GM23338 (cell line): ENCODE results near the gene CARNS1. TPM values are rescaled to one million over a fixed set of nuclear protein-coding genes. Genes with fewer than 3 reads are reported as not detected.

Source experiments
- ATAC-seq: fragments of 200-7000 bp; cut with Tn5 transposase; 3 replicates; pipeline ENCODE4 v1.9.1; 2020
- DNase-seq: peaks from one replicate; pipeline ENCODE4 v3.0.0-alpha.2; 2015; ENCODE audit warnings: low spot score
- H2AFZ ChIP-seq: fragments of 200-600 bp; sonication (generic); 2 replicates; pipeline ENCODE4 v1.8.0; 2016; ENCODE audit warnings: antibody characterized with exemption, mild to moderate bottlenecking, moderate library complexity
- H3F3A ChIP-seq: fragments of 200-600 bp; sonication (generic); replicated peaks from 2 replicates; pipeline ENCODE4 v1.8.0; 2017; ENCODE audit warnings: antibody characterized with exemption, mixed run types, low read depth
- H3K27ac ChIP-seq: fragments of 200-600 bp; sonication (generic); 2 replicates; pipeline ENCODE4 v1.6.1; 2016; ENCODE audit warnings: low read depth
- H3K27me3 ChIP-seq: fragments of 200-600 bp; sonication (generic); 2 replicates; pipeline ENCODE4 v1.8.0; 2016; ENCODE audit warnings: mild to moderate bottlenecking, mixed run types, moderate library complexity; ENCODE audit not compliant: insufficient read depth
- H3K36me3 ChIP-seq: fragments of 200-600 bp; sonication (generic); 2 replicates; pipeline ENCODE4 v1.8.0; 2016; ENCODE audit warnings: mild to moderate bottlenecking; ENCODE audit not compliant: insufficient read depth
- H3K4me1 ChIP-seq: fragments of 200-600 bp; sonication (generic); 2 replicates; pipeline ENCODE4 v1.8.0; 2016; ENCODE audit warnings: mild to moderate bottlenecking, moderate library complexity; ENCODE audit not compliant: insufficient read depth
- H3K4me2 ChIP-seq: fragments of 200-600 bp; sonication (generic); 2 replicates; pipeline ENCODE4 v1.7.1; 2017; ENCODE audit warnings: mixed run types
- H3K4me3 ChIP-seq: fragments of 200-600 bp; sonication (generic); 2 replicates; pipeline ENCODE4 v1.6.1; 2016; ENCODE audit warnings: mixed run types
- H3K79me2 ChIP-seq: fragments of 200-600 bp; sonication (generic); replicated peaks from 2 replicates; pipeline ENCODE4 v1.8.0; 2017; ENCODE audit warnings: mild to moderate bottlenecking; ENCODE audit not compliant: insufficient read depth
- H3K9me2 ChIP-seq: fragments of 200-600 bp; sonication (generic); 2 replicates; pipeline ENCODE4 v1.8.0; 2017; ENCODE audit not compliant: insufficient read depth
- H4K20me1 ChIP-seq: fragments of 200-600 bp; sonication (generic); replicated peaks from 2 replicates; pipeline ENCODE4 v1.8.0; 2017; ENCODE audit warnings: mild to moderate bottlenecking; ENCODE audit not compliant: insufficient read depth
- H3K27ac Mint-ChIP-seq: 2 replicates; pipeline ENCODE4 v1.8.0; 2020; ENCODE audit warnings: inconsistent platforms, mild to moderate bottlenecking, moderate library complexity, mixed read lengths
- H3K27me3 Mint-ChIP-seq: 3 replicates; pipeline ENCODE4 v1.8.0; 2022; ENCODE audit warnings: low read depth, mild to moderate bottlenecking, moderate library complexity, mixed read lengths, inconsistent platforms; ENCODE audit not compliant: insufficient read depth, poor library complexity
- H3K36me3 Mint-ChIP-seq: 3 replicates; pipeline ENCODE4 v1.8.0; 2021; ENCODE audit warnings: low read depth, mild to moderate bottlenecking, inconsistent platforms, moderate library complexity, mixed read lengths
- H3K4me1 Mint-ChIP-seq: 3 replicates; pipeline ENCODE4 v1.8.0; 2020; ENCODE audit warnings: mild to moderate bottlenecking, inconsistent platforms, mixed read lengths
- H3K4me3 Mint-ChIP-seq: 3 replicates; pipeline ENCODE4 v1.8.0; 2021; ENCODE audit warnings: moderate library complexity, mild to moderate bottlenecking, inconsistent platforms, mixed read lengths
- H3K9me3 Mint-ChIP-seq: 3 replicates; pipeline ENCODE4 v1.8.0; 2020; ENCODE audit warnings: moderate library complexity, mild to moderate bottlenecking, inconsistent platforms, mixed read lengths
- CREB1 ChIP-seq: fragments of 250-450 bp; sonication (Bioruptor Pico); IDR thresholded peaks from 2 replicates; pipeline ENCODE4 v1.5.0; 2020; ENCODE audit warnings: low read depth, mild to moderate bottlenecking, moderate library complexity
- CTCF ChIP-seq, 2 experiments: fragments of 200-600 bp in 1 of 2; sonication (generic) in 1 of 2; conservative IDR thresholded peaks; 2 replicates each; pipeline versions ENCODE4 v1.5.1 to v1.6.1; 2016 to 2017; ENCODE audit warnings: antibody characterized with exemption in 2 of 2, low read depth in 2 of 2, mild to moderate bottlenecking in 2 of 2, moderate library complexity in 1 of 2
- ETS1 ChIP-seq: IDR thresholded peaks from 2 replicates; pipeline ENCODE4 v1.6.1; 2016; ENCODE audit warnings: antibody characterized with exemption
- EZH2 ChIP-seq: fragments of 200-600 bp; sonication (generic); IDR thresholded peaks from one replicate; pipeline ENCODE4 v1.8.0; 2017; ENCODE audit warnings: antibody characterized with exemption, mild to moderate bottlenecking, low read depth; ENCODE audit not compliant: unreplicated experiment
- EZH2phosphoT487 ChIP-seq: fragments of 200-600 bp; sonication (generic); IDR thresholded peaks from one replicate; pipeline ENCODE4 v1.8.1; 2018; ENCODE audit warnings: antibody characterized with exemption; ENCODE audit not compliant: unreplicated experiment
- NANOG ChIP-seq: IDR thresholded peaks from 2 replicates; pipeline ENCODE4 v1.6.1; 2016; ENCODE audit warnings: antibody characterized with exemption, borderline replicate concordance
- POLR2AphosphoS5 ChIP-seq: IDR thresholded peaks from 2 replicates; pipeline ENCODE4 v1.6.1; 2016; ENCODE audit warnings: antibody characterized with exemption, low read depth
- REST ChIP-seq: IDR thresholded peaks from one replicate; pipeline ENCODE4 v1.6.1; 2018; ENCODE audit warnings: antibody characterized with exemption; ENCODE audit not compliant: unreplicated experiment
- STAT1 ChIP-seq: IDR thresholded peaks from one replicate; pipeline ENCODE4 v1.6.1; 2016; ENCODE audit warnings: antibody characterized with exemption; ENCODE audit not compliant: unreplicated experiment
- ZNF114 ChIP-seq: fragments of 250-450 bp; sonication (Bioruptor Pico); IDR thresholded peaks from 2 replicates; pipeline ENCODE4 v1.5.0; 2020; ENCODE audit warnings: mild to moderate bottlenecking, moderate library complexity
- ZNF331 ChIP-seq: fragments of 250-450 bp; sonication (Bioruptor Pico); IDR thresholded peaks from 2 replicates; pipeline ENCODE4 v1.5.0; 2020; ENCODE audit warnings: low read depth, mild to moderate bottlenecking, moderate library complexity
- ZNF462 ChIP-seq: fragments of 250-450 bp; sonication (Bioruptor Pico); IDR thresholded peaks from 2 replicates; pipeline ENCODE4 v1.5.0; 2020; ENCODE audit warnings: mild to moderate bottlenecking, moderate library complexity
- polyA plus RNA-seq: library from polyadenylated mRNA; unstranded; fragments of >200 nt; fragmentation: Nextera tagmentation; extraction: Ambion mirVana; gene quantifications from 2 replicates; pipeline ENCODE4 v1.2.1, GENCODE V29; 2016
- total RNA-seq: library from RNA; depleted of rRNA; stranded (reverse); fragments of >200 nt; shearing (Covaris generic); gene quantifications from 2 replicates; pipeline ENCODE4 v1.2.3, GENCODE V29; 2014

The CARNS1 gene
- total and polyA plus RNA-seq, 2 experiments from 2014 or later: 0.52 to 0.76 TPM

- H3K27ac ChIP-seq: no peak overlapping the region
- no peak overlapping the region for H3K27ac Mint-ChIP-seq
These were observed 25.0 kb downstream of the CARNS1 start for GRCh38 chr11:67440229-67441097.

More at GRCh38 chr11:67440229-67441097, 25.0 kb downstream of the CARNS1 start:
- Mint-ChIP-seq H3K4me1 (peaks cover 25% of the 10 kb centered on the region), H3K36me3 (peaks cover 26% of the 10 kb centered on the region), H3K4me3 (no peak overlapping the region; the same call in 2 of the 3 replicates), H3K27me3 (peaks cover 20% of the 10 kb centered on the region), H3K9me3 (no peaks in the 10 kb centered on the region)
- Histone ChIP-seq H3K36me3 (0 out of 2 replicates have a peak, but pooled peaks cover 3% of the 10 kb centered on the region), H3K79me2 (no peaks in the 10 kb centered on the region), H4K20me1 (no peaks in the 10 kb centered on the region), H3K27me3 (no peaks in the 10 kb centered on the region), H3K4me2 (no peak overlapping the region), H2AFZ (no peak overlapping the region), H3F3A (0 out of 2 replicates have a peak, but pooled peaks cover 16% of the 10 kb centered on the region), H3K9me2 (no peaks in the 10 kb centered on the region), H3K4me3 (no peak overlapping the region), H3K4me1 (peaks cover 17% of the 10 kb centered on the region)
- no peak for TF ChIP-seq ZNF114
- TF ChIP-seq NANOG: no peak
- TF ChIP-seq REST: no peak
- TF ChIP-seq POLR2AphosphoS5: no peak
- no peak for TF ChIP-seq ZNF462 (CRISPR knock-in tag)
- TF ChIP-seq EZH2phosphoT487: no peak
- TF ChIP-seq EZH2: no peak
- no peak for TF ChIP-seq ETS1
- TF ChIP-seq CTCF (conservative IDR thresholded peaks at IDR 0.05; ENCODE audit: low read depth in 2 of 2): no peak
- TF ChIP-seq STAT1: no peak
- no peak for TF ChIP-seq CREB1
- no peak for TF ChIP-seq ZNF331 (CRISPR knock-in tag)
- no peak for ATAC-seq
- DNase-seq: no peak
